GM18519 (cell line): ENCODE measurements around the gene IPO11.

ENCODE experiments used
- ATAC-seq: cut with Tn5 transposase; IDR thresholded peaks from one replicate; pipeline ENCODE4 v1.9.1; 2021; ENCODE audit warnings: mild to moderate bottlenecking, moderate library complexity; ENCODE audit not compliant: unreplicated experiment, low FRiP score

Gene IPO11

DNA sequence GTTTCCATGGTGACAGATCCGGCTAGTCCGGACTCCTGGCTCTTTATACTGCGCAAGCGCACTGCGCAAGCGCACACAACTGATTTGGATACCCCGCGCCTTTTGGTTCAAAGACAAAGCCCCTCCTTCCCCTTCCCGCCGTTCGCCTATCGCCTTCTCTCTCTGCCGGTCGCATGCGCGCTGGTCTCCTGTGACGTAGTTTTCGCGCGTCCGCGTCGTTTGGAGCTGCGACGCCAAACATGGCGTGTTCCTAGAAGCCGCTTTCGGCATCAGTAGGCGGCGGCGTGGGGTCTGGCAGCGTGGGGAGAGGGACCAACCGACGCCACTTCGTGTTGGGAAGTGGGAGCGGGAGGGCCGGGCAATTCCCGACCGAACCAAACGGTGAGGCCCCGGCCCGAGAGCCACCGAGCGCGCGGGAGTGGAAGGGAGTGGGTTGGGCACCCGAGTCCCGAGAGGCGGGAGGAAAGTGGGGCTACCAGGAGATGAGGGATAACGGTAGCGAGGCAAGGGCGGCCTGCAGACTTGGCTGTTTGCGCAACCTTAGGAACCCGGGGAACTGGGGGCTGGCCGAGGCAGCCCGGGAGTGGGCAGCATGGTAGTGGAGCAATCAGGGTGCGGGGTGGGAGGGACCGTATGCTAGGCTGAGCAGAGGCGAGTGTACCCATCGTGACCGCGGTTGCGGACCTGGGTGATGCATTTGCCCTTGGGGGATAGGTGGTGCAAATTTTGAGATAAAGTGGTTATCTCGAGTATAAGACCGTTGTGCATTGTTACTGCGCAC is at the start of gene IPO11:
TSS of gene IPO11 (plus strand) at position 215 of the 781 bp plus-strand sequence. CDS start 24,517 bp downstream, outside the sequence.
- peak; percentile 98 for ATAC-seq

DNA sequence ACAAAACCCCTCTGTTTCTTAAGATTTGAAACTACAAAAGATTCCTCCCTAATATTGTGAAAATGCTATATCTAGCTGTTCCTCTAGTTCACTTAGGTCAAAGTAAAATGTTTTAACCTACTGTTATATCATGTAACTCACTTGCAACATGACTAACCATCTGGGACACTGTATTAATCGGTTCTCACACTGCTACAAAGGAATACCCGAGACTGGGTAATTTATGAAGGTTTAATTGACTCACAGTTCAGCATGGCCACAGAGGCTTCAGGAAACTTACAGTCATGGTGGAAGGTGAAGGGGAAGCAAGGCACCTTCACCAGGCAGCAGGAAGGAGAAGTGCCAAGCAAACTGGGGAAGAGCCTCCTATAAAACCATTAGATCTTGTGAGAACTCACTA is 43.5 kb upstream of the IPO11 start:
- ATAC-seq, result no peak

DNA sequence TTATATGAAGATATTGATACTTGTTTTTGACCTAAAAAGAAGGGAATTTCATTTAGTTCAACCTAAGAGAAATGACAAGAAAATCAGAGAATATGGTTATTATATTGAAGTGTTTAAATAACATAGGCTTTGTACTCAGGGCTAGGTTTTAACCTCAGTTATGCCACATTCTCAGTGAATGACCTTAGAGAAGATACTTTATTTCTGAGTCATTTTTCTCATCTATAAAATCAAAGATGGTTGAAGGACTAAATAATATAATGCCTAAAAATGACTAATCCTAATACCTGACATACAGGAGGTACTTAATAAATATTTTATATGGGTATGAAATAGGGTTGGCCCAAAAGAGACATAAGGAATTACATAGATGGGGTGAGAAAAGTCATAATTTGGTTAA is 41.2 kb upstream of the IPO11 start:
- no peak for ATAC-seq

DNA sequence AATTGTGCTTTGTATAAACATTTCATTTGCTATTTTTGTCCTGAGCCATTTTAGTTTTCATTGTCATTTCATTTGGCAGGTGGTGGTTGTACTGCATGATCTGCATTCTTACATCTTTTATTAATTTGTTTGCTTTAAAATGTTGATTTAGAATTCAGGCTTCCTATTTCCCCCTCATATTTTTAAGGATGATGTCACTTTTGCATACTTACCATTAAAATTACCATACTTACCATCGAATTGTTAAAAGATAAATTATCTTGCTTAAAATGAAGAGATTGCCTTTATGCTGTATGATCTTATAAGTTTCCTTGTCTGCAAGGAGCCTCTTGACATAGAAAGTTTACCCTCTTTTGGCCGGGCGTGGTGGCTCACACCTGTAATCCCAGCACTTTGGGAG is 40.0 kb upstream of the IPO11 start:
- no peak for ATAC-seq

DNA sequence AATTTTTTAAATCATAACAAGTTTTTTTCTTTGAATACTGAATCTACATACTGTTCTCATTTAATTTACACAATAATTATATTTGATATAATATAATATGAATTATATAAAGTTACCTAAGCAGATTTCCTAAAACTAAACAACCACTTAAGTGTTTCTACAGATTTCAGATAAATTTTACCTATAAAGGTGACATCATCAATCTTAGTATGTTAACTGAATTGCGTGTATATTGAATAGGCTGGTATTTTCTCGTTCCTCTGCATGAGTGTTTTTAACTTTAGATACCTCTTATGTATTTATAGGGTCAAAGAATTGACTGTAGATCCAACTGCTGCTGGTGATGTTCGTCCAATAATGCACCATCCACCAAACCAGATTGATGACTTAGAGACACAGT is 39.2 kb upstream of the IPO11 start:
- no peak for ATAC-seq

DNA sequence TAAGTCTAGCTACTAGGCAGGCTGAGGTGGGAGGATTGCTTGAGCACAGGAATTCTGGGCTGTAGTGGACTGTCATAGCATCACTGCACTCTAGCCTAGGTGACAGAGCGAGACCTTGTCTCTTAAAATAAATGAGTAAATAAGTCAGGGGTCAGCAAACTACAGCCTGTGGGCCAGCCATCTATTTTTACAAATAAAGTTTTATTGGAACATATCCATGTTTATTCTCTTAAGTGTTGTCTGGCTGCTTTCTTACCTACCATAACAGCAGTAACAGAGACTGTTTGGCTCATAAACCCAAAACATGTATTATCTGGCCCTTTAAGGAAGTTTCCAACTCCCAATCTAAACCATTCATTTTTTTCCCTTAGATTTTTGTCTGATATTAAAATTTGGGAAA is 38.5 kb upstream of the IPO11 start:
- no peak for ATAC-seq

DNA sequence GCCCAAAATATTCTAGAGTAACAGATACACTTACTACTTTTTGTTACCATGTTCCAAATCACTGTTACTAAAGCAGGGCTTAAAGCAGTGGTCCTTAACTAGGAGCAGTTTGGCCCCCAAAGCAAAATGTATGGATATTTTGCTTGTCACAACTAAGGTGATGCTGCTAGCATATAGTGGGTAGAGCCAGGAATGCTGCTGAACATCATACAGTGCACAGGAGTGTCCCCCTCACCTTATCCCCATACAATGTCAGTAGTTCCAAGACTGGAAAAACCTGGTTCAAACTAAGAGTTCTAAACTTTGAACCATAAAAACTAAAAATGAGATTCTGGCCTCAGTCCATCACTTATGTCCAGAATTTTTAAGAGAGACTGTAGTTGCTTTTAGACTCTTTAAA is 36.9 kb upstream of the IPO11 start:
- ATAC-seq, result no peak

- ATAC-seq, result no peak
Measured at GRCh38 chr5:62376064-62376463, 36.5 kb upstream of the IPO11 start.

- ATAC-seq, result no peak
Measured at GRCh38 chr5:62385131-62385530, 27.4 kb upstream of the IPO11 start.

DNA sequence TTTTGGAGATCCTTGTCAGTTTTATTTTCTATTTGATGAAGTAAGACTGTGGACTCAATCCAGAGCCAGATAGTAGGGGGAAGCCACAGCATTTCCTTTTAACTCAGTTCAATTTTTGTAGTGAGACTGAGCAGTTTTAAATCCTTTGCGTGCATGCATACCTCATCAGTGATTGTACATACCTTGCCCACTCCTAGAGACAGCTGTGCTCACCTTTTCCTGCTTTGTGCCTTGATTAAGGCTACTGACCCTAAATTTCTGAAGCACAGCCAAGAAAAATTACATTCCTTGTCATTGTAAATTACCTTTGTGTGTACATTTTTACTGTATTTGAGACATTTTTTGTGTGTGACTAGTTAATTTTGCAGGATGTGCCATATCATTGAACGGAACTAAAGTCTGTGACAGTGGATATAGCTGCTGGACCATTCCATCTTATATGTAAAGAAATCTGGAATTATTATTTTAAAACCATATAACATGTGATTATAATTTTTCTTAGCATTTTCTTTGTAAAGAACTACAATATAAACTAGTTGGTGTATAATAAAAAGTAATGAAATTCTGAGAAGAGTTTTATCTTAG is 26.7 kb upstream of the IPO11 start:
- ATAC-seq, result no peak

GRCh38 chr5:62386824-62387223 is 25.7 kb upstream of the IPO11 start:
- ATAC-seq, result no peak

DNA sequence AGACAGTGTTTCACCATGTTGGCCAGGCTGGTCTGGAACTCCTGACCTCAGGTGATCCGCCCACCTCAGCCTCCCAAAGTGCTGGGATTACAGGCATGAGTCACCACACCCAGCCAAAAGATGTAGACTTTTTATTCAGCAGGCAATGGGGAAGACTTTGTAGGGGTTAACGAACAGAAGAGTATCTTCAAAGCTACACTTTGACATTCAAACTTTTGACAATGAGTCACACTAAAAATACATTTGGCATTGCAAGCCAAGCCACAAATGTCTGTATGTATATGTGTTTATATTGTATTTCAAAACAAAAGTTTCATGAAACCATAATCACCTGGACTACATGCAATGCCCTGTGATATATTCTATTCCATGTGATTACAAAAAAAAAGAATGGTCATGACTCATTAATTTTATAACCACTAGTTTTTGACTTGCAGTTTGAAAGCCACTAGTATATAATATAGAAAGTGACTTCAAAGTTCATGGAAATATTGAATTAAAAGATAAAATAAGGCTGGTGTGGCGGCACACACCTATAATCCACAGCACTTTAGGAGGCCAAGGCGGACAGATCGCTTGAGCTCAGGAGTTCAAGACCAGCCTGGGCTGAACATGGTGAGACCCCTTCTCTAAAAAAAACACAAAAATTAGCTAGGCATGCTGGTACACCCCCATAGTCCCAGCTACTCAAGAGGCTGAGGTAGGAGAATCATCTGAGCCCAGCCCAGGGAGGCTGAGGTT is 17.2 kb upstream of the IPO11 start:
- no peak for ATAC-seq

GRCh38 chr5:62403411-62404250 is 8.9 kb upstream of the IPO11 start, which contains the start of gene DIMT1:
TSS of gene DIMT1 (minus strand) at chr5:62403905. CDS start at chr5:62403772, 133 bp downstream.
- ATAC-seq, result peak; percentile 91

- no peak for ATAC-seq
Measured at GRCh38 chr5:62413711-62414110, 1.1 kb downstream of the IPO11 start.

GRCh38 chr5:62418462-62419076 is 6.0 kb downstream of the IPO11 start:
- ATAC-seq, result no peak

DNA sequence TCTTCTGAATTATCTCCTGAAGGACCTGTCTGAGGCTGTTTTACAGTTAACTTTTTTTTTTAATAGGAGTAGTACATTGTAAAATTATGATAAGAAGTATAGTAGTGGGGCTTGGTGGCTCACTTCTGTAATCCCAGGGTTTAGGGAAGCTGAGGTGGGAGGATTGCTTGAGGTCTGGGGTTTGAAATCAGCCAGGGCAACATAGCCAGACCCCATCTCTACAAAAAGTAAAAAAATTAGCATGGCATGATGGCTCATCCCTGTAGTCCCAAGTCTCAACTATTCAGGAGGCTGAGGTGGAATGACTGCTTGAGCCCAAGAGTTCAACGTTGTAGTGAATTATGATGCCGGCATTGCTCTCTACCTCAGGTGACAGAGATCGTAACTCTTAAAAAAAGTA is 7.0 kb downstream of the IPO11 start:
- no peak for ATAC-seq

GRCh38 chr5:62421414-62421813 is 8.9 kb downstream of the IPO11 start:
- ATAC-seq, result no peak

DNA sequence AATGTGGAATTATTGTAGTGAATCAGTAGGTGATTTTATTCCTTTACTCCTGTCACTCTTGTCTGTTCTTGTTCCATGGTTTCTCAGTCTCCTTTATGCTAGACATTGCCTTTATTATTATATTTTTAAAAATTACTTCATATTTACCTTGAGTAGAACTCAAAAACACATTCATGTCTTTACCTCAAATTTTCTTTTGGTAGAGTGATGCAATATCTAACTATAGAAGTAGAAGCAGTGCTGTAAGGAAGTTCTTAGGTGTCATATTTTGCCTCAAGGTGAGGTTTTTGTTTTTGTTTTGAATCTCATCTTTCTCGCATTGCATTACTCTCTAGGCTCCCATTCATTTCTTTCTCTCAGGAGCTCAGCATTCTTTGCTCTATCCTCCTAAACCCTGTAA is 12.2 kb downstream of the IPO11 start:
- no peak for ATAC-seq

DNA sequence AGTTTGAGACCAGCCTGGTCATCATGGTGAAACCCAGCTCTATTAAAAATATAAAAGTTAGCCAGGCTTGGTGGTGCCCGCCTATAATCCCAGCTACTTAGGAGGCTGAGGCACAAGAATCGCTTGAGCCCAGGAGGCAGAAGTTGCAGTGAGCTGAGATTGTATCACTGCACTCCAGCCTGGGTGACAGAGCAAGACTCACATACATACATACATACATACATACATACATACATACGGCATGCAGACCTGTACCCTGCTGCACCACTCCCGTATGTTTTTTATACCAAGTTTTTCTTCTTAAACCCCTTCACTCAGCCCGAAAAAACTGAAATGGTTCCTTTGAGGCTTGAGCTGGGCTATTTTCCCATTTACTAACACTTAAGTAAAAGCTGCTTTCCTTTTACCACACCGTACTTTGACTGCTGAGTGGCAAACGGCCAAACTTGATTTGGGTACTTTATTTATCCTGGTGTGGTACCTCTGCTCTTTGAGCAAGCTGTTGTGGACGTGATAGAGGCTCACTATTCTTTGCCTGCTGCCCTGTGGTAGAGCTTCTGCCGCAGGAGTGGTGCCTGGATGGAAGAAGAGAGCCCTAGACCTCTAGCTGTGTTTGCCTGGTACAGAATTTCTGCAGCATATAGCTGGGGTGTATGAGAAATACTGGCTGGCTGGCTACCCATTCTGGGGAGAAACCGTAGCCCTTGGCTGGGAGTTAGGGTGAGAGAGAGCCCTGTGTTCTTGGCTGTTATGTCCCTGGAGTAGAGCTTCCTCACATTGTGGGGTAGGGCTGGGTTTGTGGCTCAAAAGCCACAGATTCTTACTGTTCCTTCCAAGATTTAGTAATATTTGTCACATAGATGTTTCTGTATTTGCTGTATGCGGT is 19.4 kb downstream of the IPO11 start:
- no peak for ATAC-seq
